GM18499 (cell line): ENCODE measurements around the gene NPM1.
"Not testable (repeated sequence)": the region's sequence is repeated elsewhere in the genome, so short reads cannot be mapped to it uniquely, and the experiment has no call there.

Experiments
- ATAC-seq: cut with Tn5 transposase; IDR thresholded peaks from one replicate; pipeline ENCODE4 v1.9.1; 2021; ENCODE audit warnings: moderate number of reproducible peaks; ENCODE audit not compliant: insufficient read depth, unreplicated experiment

Gene NPM1

GRCh38 chr5:171409164-171410136, 21.8 kb downstream of the NPM1 start:
- no peak for ATAC-seq

DNA sequence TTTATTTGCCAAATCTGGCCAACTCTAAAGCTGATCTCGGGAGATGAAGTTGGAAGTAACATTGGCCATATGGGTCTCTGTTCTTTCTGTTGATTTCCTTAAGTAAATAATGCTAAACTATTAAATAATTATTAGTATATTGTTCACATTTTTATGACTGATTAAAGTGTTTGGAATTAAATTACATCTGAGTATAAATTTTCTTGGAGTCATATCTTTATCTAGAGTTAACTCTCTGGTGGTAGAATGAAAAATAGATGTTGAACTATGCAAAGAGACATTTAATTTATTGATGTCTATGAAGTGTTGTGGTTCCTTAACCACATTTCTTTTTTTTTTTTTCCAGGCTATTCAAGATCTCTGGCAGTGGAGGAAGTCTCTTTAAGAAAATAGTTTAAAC, 22.5 kb downstream of the NPM1 start:
- no peak for ATAC-seq

GRCh38 chr5:171412186-171412585, 24.5 kb downstream of the NPM1 start:
- ATAC-seq, result no peak

DNA sequence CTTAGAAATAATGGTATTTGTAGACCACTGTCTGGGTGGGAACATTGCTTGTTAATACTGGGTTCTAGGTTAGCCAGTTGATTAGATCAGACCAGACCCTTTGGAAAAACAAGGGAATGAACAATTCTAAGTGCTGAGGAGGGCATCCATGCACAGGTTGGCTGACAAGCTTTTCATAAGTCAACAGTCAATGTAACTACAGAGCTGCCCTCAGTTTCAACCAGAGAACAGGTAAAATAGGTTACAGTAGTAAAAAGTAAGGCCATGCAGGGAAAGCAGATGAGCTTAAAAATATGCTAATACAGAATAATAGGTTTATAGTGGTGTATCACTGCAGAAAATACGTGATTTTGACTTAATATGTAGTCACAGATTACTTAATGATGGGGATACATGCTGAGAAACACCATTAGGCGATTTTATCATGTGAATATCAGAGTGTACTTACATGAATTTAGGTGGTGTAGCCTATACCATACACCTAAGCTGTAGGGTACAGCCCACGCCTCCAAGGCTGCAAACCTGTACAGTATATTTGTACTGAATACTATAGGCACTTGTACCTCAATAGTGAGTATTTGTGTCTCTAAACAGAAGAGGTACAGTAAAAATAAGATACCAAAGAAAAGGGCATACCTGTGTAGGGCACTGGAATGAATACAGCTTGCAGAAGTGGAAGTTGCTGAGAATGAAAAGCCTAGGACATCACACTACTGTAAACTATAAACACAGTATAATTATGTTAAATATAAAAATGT, 25.7 kb downstream of the NPM1 start:
- ATAC-seq, result no peak

- ATAC-seq, result not testable (repeated sequence)
Observed at GRCh38 chr5:171413993-171414392, 26.3 kb downstream of the NPM1 start.

GRCh38 chr5:171415115-171415730, 27.6 kb downstream of the NPM1 start:
- ATAC-seq, result no peak

GRCh38 chr5:171416160-171417049, 28.8 kb downstream of the NPM1 start:
- ATAC-seq, result no peak

DNA sequence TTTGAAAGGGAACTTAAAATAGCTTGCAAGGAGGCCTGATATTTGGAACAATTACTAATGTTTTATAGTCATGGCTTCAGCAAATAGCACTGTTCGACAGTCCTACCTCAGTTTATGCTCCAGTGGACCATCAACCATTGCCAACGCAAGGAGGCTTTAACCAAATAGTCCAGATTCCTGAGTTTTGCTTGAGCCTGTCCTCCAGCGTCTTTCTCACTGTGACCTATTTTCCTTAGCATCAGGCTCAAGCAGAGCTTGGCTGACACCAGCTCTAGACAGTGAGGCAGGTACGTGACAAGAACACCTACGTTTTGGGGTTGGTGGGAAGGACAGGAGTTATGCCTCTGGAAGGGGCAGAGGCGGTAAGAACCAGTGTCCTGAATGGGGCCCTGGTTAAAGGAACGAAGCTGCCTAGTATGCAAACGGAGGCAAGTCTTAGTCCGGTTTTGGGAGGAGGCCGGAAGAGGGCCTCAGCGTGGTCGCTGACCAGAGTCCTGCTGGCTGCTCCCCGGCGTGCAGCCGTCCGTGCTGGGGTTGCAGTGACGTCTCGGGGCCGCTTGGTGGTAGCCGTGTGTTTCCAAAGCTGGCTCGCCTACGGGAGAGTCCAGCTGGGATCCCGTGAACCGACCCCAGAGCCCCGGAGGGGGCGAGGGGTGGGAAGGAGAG, 30.8 kb downstream of the NPM1 start:
- no peak for ATAC-seq

- no peak for ATAC-seq
Observed at GRCh38 chr5:171418982-171419687, 31.5 kb downstream of the NPM1 start, which contains the start of gene FGF18. FGF18 (plus strand) TSS chr5:171419647; CDS start chr5:171420200, 553 bp downstream.

DNA sequence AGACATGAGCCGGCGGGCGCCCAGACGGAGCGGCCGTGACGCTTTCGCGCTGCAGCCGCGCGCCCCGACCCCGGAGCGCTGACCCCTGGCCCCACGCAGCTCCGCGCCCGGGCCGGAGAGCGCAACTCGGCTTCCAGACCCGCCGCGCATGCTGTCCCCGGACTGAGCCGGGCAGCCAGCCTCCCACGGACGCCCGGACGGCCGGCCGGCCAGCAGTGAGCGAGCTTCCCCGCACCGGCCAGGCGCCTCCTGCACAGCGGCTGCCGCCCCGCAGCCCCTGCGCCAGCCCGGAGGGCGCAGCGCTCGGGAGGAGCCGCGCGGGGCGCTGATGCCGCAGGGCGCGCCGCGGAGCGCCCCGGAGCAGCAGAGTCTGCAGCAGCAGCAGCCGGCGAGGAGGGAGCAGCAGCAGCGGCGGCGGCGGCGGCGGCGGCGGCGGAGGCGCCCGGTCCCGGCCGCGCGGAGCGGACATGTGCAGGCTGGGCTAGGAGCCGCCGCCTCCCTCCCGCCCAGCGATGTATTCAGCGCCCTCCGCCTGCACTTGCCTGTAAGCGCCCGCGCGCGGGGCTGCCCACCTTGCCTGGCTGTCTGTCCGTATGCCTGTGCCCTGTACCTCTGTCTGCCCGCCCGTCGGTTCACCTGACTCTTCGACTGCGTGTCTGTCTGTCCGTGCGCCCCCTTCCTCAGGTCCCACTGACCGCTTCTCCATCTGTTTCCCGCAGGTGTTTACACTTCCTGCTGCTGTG, 32.2 kb downstream of the NPM1 start:
- ATAC-seq, result no peak

- no peak for ATAC-seq
Observed at GRCh38 chr5:171420431-171421241, 33.0 kb downstream of the NPM1 start.

DNA sequence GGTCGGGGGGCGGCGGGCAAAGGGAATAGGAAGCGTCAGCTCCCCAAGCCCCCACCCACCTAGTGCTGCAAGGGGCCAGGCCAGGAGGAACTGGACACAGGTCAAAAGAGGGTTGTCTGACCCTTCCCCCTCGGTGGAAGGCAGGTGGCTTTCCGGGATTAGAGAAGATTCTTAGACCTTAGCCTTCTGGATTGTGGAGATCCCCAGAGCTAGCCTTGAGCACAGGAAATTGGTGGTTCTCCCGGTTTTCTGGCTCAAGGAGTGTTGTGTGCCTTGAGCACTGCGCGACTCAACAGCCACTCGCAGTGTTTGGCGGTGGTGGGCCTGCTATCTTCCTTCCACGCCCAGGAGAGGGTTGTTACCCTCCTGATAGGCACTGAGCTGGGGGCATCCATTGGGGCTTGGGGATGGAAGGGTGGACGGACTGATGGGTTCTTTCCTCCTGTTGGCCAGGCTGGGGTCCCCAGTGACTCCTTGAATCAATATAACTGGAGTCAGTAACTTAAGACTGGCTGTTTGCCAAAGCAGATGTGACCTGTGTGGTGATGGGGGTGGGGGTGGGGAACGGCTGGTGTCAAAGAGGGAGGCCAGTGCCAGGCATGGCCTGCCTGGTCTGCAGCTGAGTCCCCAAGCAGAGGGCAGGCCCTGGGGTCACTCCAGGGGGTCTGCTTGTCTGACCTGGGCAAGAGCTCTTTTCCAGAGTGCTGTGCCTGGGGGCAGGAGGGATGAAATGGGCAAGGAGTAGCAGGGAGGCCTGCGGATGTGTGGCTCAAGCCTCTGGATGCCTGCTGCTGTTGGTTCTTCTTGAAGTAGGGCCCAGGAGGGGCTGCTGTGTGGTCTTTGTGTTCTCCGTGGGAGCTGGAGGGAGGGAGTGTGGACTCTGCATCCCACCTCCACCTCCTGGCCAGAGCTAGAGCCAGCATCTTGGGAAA, 33.9 kb downstream of the NPM1 start:
- ATAC-seq, result no peak

GRCh38 chr5:171422495-171422894, 34.8 kb downstream of the NPM1 start:
- no peak for ATAC-seq

DNA sequence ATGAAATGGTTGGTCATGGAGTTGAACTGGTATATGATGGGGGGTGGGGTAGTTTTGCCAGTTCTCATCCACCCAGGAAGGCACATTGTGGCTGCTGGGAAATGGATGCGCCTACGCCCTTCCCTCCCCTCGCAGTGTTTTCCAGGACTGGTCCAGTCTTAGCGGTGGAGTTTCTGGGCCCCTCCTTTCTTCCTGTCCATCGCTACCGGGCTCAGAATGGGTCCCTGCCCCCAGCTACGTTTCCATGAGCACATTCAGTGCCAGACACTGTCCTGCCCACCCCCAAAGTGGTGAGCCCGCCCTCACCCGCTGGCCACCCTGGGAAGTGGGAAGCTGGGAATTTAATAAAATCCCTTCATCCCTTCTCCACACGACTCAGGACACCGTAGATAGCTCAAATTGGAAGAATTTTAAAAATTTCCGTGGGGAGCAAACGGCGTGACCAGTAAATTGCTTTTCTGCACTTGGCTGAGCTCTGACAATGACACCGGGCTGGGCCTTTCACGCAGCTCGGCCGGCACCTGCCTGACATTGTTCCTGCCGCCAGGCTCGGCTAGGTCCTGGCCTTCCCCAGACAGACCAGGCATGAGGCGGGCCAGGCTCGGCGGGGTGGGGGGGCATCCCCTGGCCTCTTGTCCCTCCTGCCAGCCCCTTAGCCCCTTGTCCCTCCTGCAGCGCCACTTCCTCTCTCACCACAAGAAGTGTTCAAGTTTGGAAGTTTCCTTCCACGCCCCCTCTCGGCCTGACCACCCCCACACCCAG, 35.4 kb downstream of the NPM1 start:
- no peak for ATAC-seq

DNA sequence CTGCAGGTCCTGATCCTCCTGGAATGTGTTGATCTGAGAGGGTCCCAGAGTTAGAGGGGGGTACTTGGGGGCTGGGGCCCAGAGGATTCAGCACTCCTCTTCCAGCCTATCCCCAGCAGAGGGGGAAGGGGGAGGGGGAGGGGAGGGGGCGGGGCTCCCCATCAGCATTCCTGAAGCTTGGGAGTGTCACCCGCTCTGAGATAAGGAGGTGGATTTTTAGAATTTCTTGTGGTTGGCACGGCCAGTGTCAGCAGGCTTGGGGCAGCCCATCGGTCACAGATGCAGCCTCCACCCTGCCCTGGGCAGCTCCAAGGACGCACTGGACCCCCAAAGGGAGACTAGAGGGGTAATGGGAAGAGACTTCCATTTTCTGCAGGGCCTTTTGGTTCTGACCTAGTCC, 37.1 kb downstream of the NPM1 start:
- no peak for ATAC-seq
